K562 (cell line): ENCODE results near the gene SDF4. TPM values are rescaled to one million over a fixed set of nuclear protein-coding genes. Genes with fewer than 3 reads are reported as not detected.

Source experiments
- DDX20 ChIP-seq: fragments of 450-650 bp; IDR thresholded peaks from 2 replicates; pipeline ENCODE4 v1.6.1; 2016; ENCODE audit warnings: missing genetic modification characterization, low read depth, mild to moderate bottlenecking, missing compliant biosample characterization, moderate library complexity
- E2F8 ChIP-seq: fragments of 450-650 bp; IDR thresholded peaks from 2 replicates; pipeline ENCODE4 v1.7.1; 2018; ENCODE audit warnings: mild to moderate bottlenecking, low read depth; ENCODE audit not compliant: partially characterized antibody
- ELF2 ChIP-seq: fragments of 250-450 bp; sonication (Bioruptor Pico); IDR thresholded peaks from 2 replicates; pipeline ENCODE4 v1.5.0; 2021; ENCODE audit warnings: mild to moderate bottlenecking
- ELK3 ChIP-seq: fragments of 450-650 bp; formaldehyde crosslinking; IDR thresholded peaks from 2 replicates; pipeline ENCODE4 v1.4.0; 2020; ENCODE audit warnings: mild to moderate bottlenecking
- FOXK1 ChIP-seq: sonication (generic); formaldehyde crosslinking; IDR thresholded peaks from 2 replicates; pipeline ENCODE4 v1.8.0; 2022; ENCODE audit warnings: missing genetic modification reagents, mild to moderate bottlenecking, borderline replicate concordance
- IRF9 ChIP-seq: fragments of 450-650 bp; IDR thresholded peaks from 2 replicates; pipeline ENCODE4 v1.6.1; 2016; ENCODE audit warnings: missing biosample characterization, missing genetic modification characterization
- MCM7 ChIP-seq, 2 experiments: fragments of 450-650 bp; IDR thresholded peaks; 2 replicates each; pipeline ENCODE4 v1.6.1; 2016 to 2018
- NCOA6 ChIP-seq: fragments of 450-650 bp; IDR thresholded peaks from 2 replicates; pipeline ENCODE4 v1.6.1; 2017; ENCODE audit warnings: mild to moderate bottlenecking
- NFE2L1 ChIP-seq: fragments of 450-650 bp; IDR thresholded peaks from 2 replicates; pipeline ENCODE4 v1.6.1; 2016; ENCODE audit warnings: missing genetic modification characterization, low read depth, mild to moderate bottlenecking, missing compliant biosample characterization, moderate library complexity, borderline replicate concordance
- RB1 ChIP-seq: fragments of 450-650 bp; IDR thresholded peaks from 2 replicates; pipeline ENCODE4 v1.6.1; 2017; ENCODE audit warnings: low read depth, mild to moderate bottlenecking
- RBM34 ChIP-seq: fragments of 200-400 bp; formaldehyde crosslinking; IDR thresholded peaks from 2 replicates; pipeline ENCODE4 v1.6.1; 2018; ENCODE audit warnings: low read length, borderline replicate concordance; ENCODE audit not compliant: insufficient read depth
- SP1 ChIP-seq: sonication (generic); formaldehyde crosslinking; IDR thresholded peaks from 2 replicates; pipeline ENCODE4 v1.8.1; 2022; ENCODE audit warnings: mild to moderate bottlenecking, missing genetic modification reagents
- SREBF2 ChIP-seq: sonication (generic); formaldehyde crosslinking; IDR thresholded peaks from 2 replicates; pipeline ENCODE4 v1.4.0; 2020; ENCODE audit warnings: mild to moderate bottlenecking, missing genetic modification reagents
- TBP ChIP-seq: optimal IDR thresholded peaks from 2 replicates; pipeline ENCODE3; 2011; ENCODE audit warnings: low read depth, low read length, improper control_type of control experiment
- THAP12 ChIP-seq: fragments of 250-450 bp; sonication (Bioruptor Pico); IDR thresholded peaks from 2 replicates; pipeline ENCODE4 v1.9.0; 2021; ENCODE audit warnings: mild to moderate bottlenecking, inconsistent platforms
- XRCC4 ChIP-seq: IDR thresholded peaks from one replicate; pipeline ENCODE4 v1.6.1; 2011; ENCODE audit not compliant: insufficient read depth, insufficient read length; ENCODE audit errors: extremely low read depth
- ZBTB26 ChIP-seq: fragments of 450-650 bp; formaldehyde crosslinking; IDR thresholded peaks from 2 replicates; pipeline ENCODE4 v1.4.0; 2022; ENCODE audit warnings: missing genetic modification characterization
- ZNF143 ChIP-seq: sonication (generic); formaldehyde crosslinking; IDR thresholded peaks from 2 replicates; pipeline ENCODE4 v1.9.0; 2022; ENCODE audit warnings: mild to moderate bottlenecking, missing genetic modification reagents
- ZNF583 ChIP-seq: fragments of 250-450 bp; sonication (Bioruptor Pico); IDR thresholded peaks from 2 replicates; pipeline ENCODE4 v1.4.0; 2020
- ZNF586 ChIP-seq: fragments of 450-650 bp; formaldehyde crosslinking; conservative IDR thresholded peaks from 2 replicates; pipeline ENCODE4 v1.4.0; 2020; ENCODE audit warnings: mild to moderate bottlenecking, moderate library complexity
- polyA plus RNA-seq, 8 experiments: library from polyadenylated mRNA; depleted of rRNA in 4 of 8; stranded (reverse) in 5 of 8; unstranded in 3 of 8; fragments of >200 nt; fragmentation: Nextera tagmentation in 2 of 8; fragmentation: Illumina TruSeq in 1 of 8; extraction: Ambion mirVana in 2 of 8; extraction: Trizol in 1 of 8; gene quantifications; 2 replicates each; pipeline versions ENCODE4 v1.2.1 to v1.2.3, GENCODE V29; 2011 to 2014; ENCODE audit warnings: inconsistent platforms in 1 of 8, missing spikeins in 1 of 8
- total RNA-seq, 7 experiments: library from RNA; depleted of rRNA in 6 of 7; stranded (reverse); fragments of >200 nt in 6 of 7; fragmentation: Illumina TruSeq in 2 of 7; extraction: Trizol in 2 of 7; gene quantifications; 2 replicates each; pipeline versions ENCODE4 v1.2.1 to v1.2.3, GENCODE V29; 2011 to 2021; ENCODE audit warnings: low replicate concordance in 1 of 7

The SDF4 gene
- total and polyA plus RNA-seq, 9 of the 15 experiments (the other 6 are each of a cell fraction or from before 2014, with no cell fraction given) = 0.35 to 160 (median 65.2) TPM

- TF ChIP-seq IRF9 = no peak
- TF ChIP-seq THAP12 (CRISPR knock-in tag) = 0 out of 2 replicates have a peak, but pooled peaks have one; percentile 44
- peak; percentile 84 for TF ChIP-seq RB1
- TF ChIP-seq MCM7 (IDR thresholded peaks at IDR 0.05) = no peak
- TF ChIP-seq ZNF583 = no peak
- TF ChIP-seq RBM34 = no peak
- TF ChIP-seq E2F8 = no peak
- peak; percentile 60; the same call in 1 of the 2 replicates for TF ChIP-seq SP1 (CRISPR knock-in tag)
- TF ChIP-seq FOXK1 (CRISPR knock-in tag) = no peak
- TF ChIP-seq ZNF143 (CRISPR knock-in tag) = no peak
- no peak for TF ChIP-seq NCOA6
- TF ChIP-seq ELK3 (CRISPR knock-in tag) = no peak
- no peak for TF ChIP-seq ZBTB26 (CRISPR knock-in tag)
- TF ChIP-seq XRCC4 = no peak
- TF ChIP-seq NFE2L1 (tag) = no peak
- TF ChIP-seq TBP = no peak
- no peak for TF ChIP-seq DDX20 (tag)
- TF ChIP-seq ELF2 (CRISPR knock-in tag) = no peak
- no peak for TF ChIP-seq ZNF586
- TF ChIP-seq SREBF2 = no peak
Measured at GRCh38 chr1:1200876-1201810, 30.7 kb downstream of the SDF4 start (continued).
